ENCODE measurements around the gene VWC2.

DNA sequence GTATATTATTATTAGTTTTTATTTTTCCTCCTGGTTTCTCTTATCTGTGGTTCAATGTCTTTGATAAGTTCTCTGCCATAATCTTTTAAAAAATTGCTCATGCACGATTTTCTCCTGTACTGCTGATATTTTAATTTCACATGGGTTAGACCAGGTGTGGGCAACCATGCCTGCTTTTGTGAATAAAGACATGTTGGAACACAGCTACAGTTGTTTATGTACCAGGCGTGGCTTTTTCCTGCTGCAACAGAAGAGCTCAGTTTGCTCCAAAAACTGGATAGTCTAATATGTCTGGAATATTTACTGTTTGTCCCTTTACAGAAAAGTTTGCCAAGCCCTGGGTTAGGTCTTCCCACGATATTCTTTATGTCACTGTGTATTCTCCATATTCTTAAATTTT, 105.2 kb downstream of the VWC2 start:
- TF ChIP-seq, protein P1, sequence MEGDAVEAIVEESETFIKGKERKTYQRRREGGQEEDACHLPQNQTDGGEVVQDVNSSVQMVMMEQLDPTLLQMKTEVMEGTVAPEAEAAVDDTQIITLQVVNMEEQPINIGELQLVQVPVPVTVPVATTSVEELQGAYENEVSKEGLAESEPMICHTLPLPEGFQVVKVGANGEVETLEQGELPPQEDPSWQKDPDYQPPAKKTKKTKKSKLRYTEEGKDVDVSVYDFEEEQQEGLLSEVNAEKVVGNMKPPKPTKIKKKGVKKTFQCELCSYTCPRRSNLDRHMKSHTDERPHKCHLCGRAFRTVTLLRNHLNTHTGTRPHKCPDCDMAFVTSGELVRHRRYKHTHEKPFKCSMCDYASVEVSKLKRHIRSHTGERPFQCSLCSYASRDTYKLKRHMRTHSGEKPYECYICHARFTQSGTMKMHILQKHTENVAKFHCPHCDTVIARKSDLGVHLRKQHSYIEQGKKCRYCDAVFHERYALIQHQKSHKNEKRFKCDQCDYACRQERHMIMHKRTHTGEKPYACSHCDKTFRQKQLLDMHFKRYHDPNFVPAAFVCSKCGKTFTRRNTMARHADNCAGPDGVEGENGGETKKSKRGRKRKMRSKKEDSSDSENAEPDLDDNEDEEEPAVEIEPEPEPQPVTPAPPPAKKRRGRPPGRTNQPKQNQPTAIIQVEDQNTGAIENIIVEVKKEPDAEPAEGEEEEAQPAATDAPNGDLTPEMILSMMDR (conservative IDR thresholded peaks at IDR 0.05 in 1 of 2, IDR thresholded peaks at IDR 0.05 in 1 of 2; ENCODE audit: low read depth in 1 of 2, low read length in 2 of 2), result no peak
- no peak for TF ChIP-seq EZH2 (IDR thresholded peaks at IDR 0.05; ENCODE audit: low read length, missing control alignments)
